ENCODE results near the gene HSPB1.

GRCh38 chr7:76330261-76330660, 27.8 kb downstream of the HSPB1 start:
- TF ChIP-seq EZH2 (IDR thresholded peaks at IDR 0.05; ENCODE audit: borderline replicate concordance, low read depth, low read length, severe bottlenecking) = no peak
- TF ChIP-seq CTCF (IDR thresholded peaks at IDR 0.05; ENCODE audit: borderline replicate concordance, extremely low read depth, low read length, poor library complexity, severe bottlenecking) = no peak

All from DND-41 (cell line).